ENCODE data around the gene CADPS2. TPM values are rescaled to one million over a fixed set of nuclear protein-coding genes. Genes with fewer than 3 reads are reported as not detected.

The CADPS2 gene
- total and polyA plus RNA-seq, 4 donors: 5.6 to 41.1 (median 11.0) TPM

DNA sequence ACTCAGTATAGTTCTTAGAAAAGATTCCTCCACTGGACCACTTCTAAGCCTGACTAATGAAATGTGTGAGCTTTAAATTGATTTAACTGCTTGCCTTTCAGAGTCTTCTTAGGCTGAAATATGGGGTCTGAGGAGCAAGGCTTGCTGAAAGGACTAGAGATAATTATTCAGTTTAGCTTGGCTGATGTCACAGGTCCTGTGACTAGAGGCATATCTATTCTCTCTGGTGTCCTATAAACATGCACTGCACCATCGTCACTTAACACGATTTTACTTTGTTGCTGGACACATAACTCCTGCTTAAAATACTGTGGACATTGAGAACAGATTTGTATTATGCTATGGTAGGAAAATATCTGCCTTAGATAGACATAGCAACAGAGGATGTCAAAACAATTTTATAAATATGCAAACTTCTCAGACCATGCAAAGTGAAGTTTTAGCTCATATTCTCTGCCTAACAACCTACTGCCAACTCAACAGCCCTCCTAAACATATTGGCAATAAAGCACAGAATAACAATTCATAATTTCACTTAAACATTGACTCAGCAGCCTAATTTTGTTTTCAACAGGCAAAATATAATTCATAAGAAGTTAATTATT lies 267.6 kb downstream of the CADPS2 start:
- Histone ChIP-seq H3K36me3 (ENCODE audit: control insufficient read depth in 4 of 4, insufficient read depth in 3 of 4, low read depth in 1 of 4, low read length in 3 of 4) (no peaks in the 10 kb centered on the region), H3K9me3 (ENCODE audit: control insufficient read depth in 4 of 4, low read length in 3 of 4) (no peaks in the 10 kb centered on the region), H3K27me3 (ENCODE audit: control insufficient read depth in 4 of 4, insufficient read depth in 4 of 4, low read length in 3 of 4) (no peaks in the 10 kb centered on the region), H3K4me1 (ENCODE audit: control insufficient read depth in 4 of 4, insufficient read depth in 4 of 4, low read length in 3 of 4) (no peaks in the 10 kb centered on the region), H3K4me3 (ENCODE audit: low read depth in 1 of 3, low read length in 3 of 3) (no peak overlapping the region), H3K27ac (ENCODE audit: low read depth in 1 of 2, low read length in 2 of 2) (no peak overlapping the region), H3K9ac (ENCODE audit: low read depth in 1 of 2, low read length in 2 of 2) (no peak overlapping the region)
- TF ChIP-seq YY1 (IDR thresholded peaks at IDR 0.05) (no peak), FOXA2 (IDR thresholded peaks at IDR 0.05) (no peak), HNF4A (conservative IDR thresholded peaks at IDR 0.05) (no peak), SP1 (IDR thresholded peaks at IDR 0.05) (no peak), RXRA (IDR thresholded peaks at IDR 0.05) (no peak), RAD21 (IDR thresholded peaks at IDR 0.05) (no peak)
- TF ChIP-seq, protein P1, sequence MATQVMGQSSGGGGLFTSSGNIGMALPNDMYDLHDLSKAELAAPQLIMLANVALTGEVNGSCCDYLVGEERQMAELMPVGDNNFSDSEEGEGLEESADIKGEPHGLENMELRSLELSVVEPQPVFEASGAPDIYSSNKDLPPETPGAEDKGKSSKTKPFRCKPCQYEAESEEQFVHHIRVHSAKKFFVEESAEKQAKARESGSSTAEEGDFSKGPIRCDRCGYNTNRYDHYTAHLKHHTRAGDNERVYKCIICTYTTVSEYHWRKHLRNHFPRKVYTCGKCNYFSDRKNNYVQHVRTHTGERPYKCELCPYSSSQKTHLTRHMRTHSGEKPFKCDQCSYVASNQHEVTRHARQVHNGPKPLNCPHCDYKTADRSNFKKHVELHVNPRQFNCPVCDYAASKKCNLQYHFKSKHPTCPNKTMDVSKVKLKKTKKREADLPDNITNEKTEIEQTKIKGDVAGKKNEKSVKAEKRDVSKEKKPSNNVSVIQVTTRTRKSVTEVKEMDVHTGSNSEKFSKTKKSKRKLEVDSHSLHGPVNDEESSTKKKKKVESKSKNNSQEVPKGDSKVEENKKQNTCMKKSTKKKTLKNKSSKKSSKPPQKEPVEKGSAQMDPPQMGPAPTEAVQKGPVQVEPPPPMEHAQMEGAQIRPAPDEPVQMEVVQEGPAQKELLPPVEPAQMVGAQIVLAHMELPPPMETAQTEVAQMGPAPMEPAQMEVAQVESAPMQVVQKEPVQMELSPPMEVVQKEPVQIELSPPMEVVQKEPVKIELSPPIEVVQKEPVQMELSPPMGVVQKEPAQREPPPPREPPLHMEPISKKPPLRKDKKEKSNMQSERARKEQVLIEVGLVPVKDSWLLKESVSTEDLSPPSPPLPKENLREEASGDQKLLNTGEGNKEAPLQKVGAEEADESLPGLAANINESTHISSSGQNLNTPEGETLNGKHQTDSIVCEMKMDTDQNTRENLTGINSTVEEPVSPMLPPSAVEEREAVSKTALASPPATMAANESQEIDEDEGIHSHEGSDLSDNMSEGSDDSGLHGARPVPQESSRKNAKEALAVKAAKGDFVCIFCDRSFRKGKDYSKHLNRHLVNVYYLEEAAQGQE (IDR thresholded peaks at IDR 0.05): no peak
- TF ChIP-seq, protein P2, sequence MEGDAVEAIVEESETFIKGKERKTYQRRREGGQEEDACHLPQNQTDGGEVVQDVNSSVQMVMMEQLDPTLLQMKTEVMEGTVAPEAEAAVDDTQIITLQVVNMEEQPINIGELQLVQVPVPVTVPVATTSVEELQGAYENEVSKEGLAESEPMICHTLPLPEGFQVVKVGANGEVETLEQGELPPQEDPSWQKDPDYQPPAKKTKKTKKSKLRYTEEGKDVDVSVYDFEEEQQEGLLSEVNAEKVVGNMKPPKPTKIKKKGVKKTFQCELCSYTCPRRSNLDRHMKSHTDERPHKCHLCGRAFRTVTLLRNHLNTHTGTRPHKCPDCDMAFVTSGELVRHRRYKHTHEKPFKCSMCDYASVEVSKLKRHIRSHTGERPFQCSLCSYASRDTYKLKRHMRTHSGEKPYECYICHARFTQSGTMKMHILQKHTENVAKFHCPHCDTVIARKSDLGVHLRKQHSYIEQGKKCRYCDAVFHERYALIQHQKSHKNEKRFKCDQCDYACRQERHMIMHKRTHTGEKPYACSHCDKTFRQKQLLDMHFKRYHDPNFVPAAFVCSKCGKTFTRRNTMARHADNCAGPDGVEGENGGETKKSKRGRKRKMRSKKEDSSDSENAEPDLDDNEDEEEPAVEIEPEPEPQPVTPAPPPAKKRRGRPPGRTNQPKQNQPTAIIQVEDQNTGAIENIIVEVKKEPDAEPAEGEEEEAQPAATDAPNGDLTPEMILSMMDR (IDR thresholded peaks at IDR 0.05; ENCODE audit: low read depth, low read length, missing input control): no peak
- no peak for DNase-seq (ENCODE audit: low spot score)
- 64% methylated on average over 2 of the region's 2 CpGs for WGBS

- H3K4me1 ChIP-seq (ENCODE audit: control insufficient read depth in 4 of 4, insufficient read depth in 4 of 4, low read length in 3 of 4): no peaks in the 10 kb centered on the region
- H3K9ac ChIP-seq (ENCODE audit: low read depth in 1 of 2, low read length in 2 of 2): no peak overlapping the region
- H3K27me3 ChIP-seq (ENCODE audit: control insufficient read depth in 4 of 4, insufficient read depth in 4 of 4, low read length in 3 of 4): no peaks in the 10 kb centered on the region
- no peak overlapping the region for H3K27ac ChIP-seq (ENCODE audit: low read depth in 1 of 2, low read length in 2 of 2)
- no peak for TF ChIP-seq GABPA (IDR thresholded peaks at IDR 0.05 in 1 of 2, conservative IDR thresholded peaks at IDR 0.05 in 1 of 2)
- no peak for TF ChIP-seq EGR1 (IDR thresholded peaks at IDR 0.05; ENCODE audit: low read depth in 2 of 2)
- no peak for TF ChIP-seq FOXA2 (IDR thresholded peaks at IDR 0.05)
- no peak for TF ChIP-seq ATF3 (IDR thresholded peaks at IDR 0.05)
- TF ChIP-seq, protein P1 (IDR thresholded peaks at IDR 0.05): no peak
- TF ChIP-seq RXRA (IDR thresholded peaks at IDR 0.05): no peak
- TF ChIP-seq, protein P2 (IDR thresholded peaks at IDR 0.05; ENCODE audit: low read depth, low read length, missing input control): no peak
- TF ChIP-seq FOXA1 (IDR thresholded peaks at IDR 0.05): no peak
- TF ChIP-seq SP1 (IDR thresholded peaks at IDR 0.05): no peak
- TF ChIP-seq JUND (IDR thresholded peaks at IDR 0.05): no peak
- TF ChIP-seq, protein P3, sequence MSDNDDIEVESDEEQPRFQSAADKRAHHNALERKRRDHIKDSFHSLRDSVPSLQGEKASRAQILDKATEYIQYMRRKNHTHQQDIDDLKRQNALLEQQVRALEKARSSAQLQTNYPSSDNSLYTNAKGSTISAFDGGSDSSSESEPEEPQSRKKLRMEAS (IDR thresholded peaks at IDR 0.05): no peak
- TF ChIP-seq HNF4G (IDR thresholded peaks at IDR 0.05): no peak
- TF ChIP-seq YY1 (IDR thresholded peaks at IDR 0.05): no peak
- TF ChIP-seq HNF4A (conservative IDR thresholded peaks at IDR 0.05): no peak
- no peaks in the 10 kb centered on the region for H3K9me3 ChIP-seq (ENCODE audit: control insufficient read depth in 4 of 4, low read length in 3 of 4)
- 77% methylated on average over 3 of the region's 3 CpGs for WGBS
- H3K36me3 ChIP-seq (ENCODE audit: control insufficient read depth in 4 of 4, insufficient read depth in 3 of 4, low read depth in 1 of 4, low read length in 3 of 4): no peaks in the 10 kb centered on the region
- H3K4me3 ChIP-seq (ENCODE audit: low read depth in 1 of 3, low read length in 3 of 3): no peak overlapping the region
- no peak for DNase-seq (ENCODE audit: low spot score)
These were observed 269.3 kb downstream of the CADPS2 start for GRCh38 chr7:122616951-122617350.

Data from liver (tissue), 9 donors.